Inferior parietal cortex (tissue), 1 donor: Measurements from ENCODE around the gene ZNF280A.
"Not testable (repeated sequence)": the region's sequence is repeated elsewhere in the genome, so short reads cannot be mapped to it uniquely, and the experiment has no call there.

Experiments
- DNase-seq: peaks from one replicate; pipeline ENCODE4 v3.0.0-alpha.2; 2016; ENCODE audit errors: extremely low spot score

Gene ZNF280A

DNA sequence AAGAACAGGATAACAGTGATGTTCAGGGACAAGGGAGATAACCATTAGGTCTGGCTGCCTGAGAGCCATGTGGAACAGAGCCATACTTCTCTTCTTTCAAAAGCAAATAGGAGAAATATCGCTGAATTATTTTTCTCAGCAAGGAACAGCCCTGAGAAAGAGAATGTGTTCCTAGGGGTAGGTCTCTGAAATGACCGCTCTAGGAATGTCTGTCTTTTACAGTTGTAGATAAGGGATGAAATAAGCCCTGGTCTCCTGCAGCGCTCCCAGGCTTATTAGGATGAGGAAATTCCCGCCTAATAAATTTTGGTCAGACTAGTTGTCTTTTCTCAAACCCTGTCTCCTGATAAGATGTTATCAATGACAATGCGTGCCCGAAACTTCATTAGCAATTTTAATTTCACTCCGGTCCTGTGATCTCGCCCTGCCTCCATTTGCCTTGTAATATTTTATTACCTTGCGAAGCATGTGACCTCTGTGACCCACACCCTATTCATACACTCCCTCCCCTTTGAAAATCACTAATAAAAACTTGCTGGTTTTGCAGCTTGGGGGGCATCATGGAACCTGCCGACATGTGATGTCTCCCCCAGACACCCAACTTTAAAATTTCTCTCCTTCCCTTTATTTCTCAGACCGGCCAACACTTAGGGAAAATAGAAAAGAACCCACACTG is 51.1 kb downstream of the ZNF280A start:
- not testable (repeated sequence) for DNase-seq

DNA sequence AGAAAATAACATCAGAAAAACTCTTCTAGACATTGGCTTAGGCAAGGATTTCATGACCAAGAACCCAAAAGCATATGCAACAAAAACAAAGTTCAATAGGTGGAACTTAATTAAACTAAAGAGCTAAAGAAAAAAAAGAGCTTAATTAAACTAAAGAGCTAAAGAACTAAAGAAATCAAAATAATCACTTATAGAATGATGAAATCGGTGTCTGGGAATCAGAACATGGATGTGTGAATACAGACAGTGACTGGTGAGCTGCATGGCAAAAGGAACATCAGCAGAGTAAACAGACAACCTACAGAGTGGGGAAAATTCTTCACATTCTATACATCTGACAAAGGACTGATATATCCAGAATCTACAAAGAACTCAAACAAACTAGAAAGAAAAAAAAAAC is 53.0 kb downstream of the ZNF280A start:
- no peak for DNase-seq

DNA sequence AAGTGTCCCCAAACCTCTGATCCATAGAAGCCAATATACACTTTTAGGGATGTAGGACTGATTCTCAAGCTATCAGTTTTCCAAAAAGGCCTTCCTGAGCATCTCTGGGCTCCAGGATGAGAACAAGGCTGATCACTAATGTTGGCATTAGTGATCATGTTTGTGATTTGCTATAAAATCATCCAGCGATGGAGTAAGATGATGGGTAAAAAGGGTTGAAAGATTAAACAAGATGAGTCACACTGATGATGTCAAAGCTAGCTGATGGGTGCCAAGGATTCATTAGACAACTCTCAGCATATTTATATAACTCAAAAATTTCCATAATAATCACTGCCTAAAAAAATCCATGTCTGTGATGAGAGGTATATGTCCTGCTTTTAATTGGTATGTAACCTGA is 54.3 kb downstream of the ZNF280A start:
- no peak for DNase-seq

DNA sequence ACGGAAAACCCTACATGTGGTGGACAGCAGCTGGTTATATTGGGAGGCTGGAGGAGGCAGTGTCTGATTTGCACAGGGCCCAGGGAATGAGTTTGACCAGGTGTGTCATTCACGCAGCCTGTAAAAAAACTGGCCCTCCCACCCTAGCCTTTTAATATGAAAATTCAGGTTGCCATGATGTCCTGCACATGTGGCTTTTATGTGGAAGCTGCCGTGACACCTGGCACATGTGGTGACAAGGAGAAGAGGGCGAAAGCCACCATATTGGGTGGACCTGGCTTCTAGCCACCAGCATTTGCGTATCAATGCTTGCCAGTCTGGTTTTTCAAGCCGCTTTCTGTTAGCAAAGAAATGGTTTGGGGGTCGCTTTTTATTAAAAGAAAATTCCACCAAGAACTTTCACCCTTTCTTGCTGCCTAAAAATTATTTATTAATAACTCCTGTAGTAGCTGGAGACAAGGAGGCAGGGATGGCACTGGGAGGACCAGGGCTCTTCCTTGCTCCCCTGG is 54.9 kb downstream of the ZNF280A start:
- DNase-seq, result no peak

DNA sequence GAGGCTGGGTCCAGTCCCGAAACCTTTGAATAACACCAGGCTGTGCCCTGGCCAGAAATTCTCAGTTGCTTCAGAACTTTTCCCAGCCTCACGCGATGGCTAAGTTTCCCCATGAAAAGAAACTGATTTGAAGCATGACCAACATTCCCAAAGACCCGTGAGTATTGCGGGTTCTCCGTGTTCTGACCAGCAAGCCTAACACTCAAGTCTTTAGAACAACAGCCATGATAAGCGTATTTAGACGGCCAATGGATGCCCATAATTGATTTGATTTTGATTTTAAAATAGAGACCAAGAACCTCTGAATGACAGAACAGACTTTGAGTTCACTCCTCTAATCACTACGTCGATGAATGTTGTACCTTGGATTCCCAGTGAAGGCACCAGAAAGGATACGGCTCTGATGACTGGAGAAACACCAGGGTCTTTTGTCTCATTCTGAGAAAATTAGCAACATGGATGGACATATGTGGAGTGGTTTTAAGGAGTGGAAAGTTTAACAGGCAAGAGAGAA is 55.5 kb downstream of the ZNF280A start:
- no peak for DNase-seq

DNA sequence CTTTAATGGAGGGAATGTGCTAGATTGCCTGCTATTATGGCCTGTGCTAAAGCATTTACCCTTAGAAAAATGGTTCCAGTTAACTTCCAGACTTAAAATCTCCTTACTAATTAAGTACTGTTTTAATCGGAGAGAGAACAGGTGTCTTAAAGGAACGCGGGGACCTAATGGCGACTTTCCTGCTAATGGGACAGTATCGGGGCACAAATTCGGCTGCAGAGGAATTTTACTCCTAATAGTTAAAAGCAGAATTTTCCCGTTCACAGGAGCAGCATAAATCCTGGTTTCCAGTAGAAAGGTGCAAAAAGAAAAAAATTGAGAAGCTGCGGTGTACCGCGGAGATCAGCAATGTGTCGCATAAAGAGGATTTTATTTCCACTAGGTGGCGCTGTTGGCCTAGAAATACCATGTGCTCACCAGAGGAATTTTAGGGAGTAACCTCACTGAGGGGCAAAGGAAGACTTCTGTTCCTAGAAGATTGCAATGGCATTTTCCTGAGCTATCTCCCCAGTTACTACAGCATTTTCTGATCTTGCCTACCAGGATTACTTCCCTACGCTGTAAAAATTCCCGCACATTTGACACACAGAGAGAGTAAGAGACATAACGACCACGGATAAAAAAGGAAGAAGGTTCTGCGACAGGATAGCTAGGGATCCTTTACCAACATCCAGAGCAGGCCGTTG is 56.1 kb downstream of the ZNF280A start:
- peak; percentile 94 for DNase-seq
